ENCODE data around the gene PRAMEF18.
A peak's percentile ranks its signal among the peaks of the same experiment; 100 is the strongest.
"Not testable (repeated sequence)": the region's sequence is repeated elsewhere in the genome, so short reads cannot be mapped to it uniquely, and the experiment has no call there.

Gene PRAMEF18, protein sequence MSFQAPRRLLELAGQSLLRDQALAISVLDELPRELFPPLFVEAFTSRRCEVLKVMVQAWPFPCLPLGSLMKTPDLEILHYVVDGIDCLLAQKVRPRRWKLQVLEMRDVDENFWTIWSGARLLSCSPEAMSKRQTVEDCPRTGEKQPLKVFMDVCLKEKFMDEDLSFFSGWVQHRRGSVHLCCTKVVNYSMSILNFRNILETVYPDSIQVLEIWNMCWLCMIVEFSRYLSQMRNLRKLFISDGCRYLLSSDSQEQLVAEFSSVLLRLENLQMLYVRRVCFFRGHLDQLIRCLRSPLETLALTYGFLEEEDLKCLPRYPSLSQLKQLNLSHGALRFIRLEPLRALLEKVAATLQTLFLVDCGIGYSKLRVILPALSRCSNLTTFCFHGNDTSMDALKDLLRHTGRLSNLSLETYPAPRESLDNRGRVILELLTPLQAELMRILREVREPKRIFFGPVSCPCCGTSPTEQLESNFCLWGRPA

DNA sequence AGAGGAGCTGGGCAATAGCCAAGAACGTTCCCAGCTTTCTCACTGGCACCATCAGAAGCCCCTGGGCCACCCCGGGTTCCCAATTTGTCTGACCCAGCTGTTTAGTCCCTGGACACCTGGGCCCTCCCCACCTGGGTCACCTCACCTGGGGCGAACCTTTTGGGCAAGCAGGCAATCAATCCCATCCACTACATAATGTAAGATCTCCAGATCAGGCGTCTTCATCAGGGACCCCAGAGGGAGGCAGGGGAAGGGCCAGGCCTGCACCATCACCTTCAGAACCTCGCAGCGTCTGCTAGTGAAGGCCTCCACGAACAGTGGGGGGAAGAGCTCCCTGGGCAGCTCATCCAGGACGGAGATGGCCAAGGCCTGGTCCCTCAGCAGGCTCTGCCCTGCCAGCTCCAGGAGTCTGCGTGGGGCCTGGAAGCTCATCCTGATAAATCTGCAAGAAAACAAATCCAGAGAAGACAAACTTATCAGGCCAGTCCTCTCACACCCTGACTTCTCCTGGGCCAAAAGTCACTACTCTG lies at the start of gene PRAMEF18:
Gene PRAMEF18 (minus strand): TSS at position 480 of the 530 bp plus-strand sequence. CDS start 48 bp downstream, at position 432.
- DNase-seq: not testable (repeated sequence)

GRCh38 chr1:13265124-13265523 lies 39.2 kb upstream of the PRAMEF18 start:
- DNase-seq: not testable (repeated sequence)

GRCh38 chr1:13253898-13254297 lies 27.9 kb upstream of the PRAMEF18 start, which contains the start of gene PRAMEF5:
PRAMEF5 (plus strand) TSS chr1:13254198; CDS start chr1:13259269, 5,071 bp downstream.
- DNase-seq: not testable (repeated sequence)

DNA sequence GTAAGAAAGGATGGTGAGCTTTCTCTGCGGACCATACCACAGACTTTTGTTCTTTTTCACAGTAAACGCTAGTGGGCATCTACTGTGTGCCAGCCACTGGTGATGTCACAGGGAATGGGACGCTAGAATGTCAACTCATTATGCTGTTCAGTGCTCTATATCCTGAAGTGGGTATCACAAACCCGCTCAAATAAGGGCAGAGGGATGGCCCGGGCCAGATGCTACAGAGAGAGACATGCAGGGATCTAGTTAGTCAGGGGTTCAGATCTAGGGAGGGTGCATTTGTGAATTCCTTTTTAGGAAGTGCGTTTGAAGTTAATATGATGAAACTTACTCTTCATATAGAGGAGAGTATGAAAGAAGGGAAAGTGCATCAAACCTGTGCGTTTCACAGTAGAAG lies 21.2 kb upstream of the PRAMEF18 start:
- DNase-seq: not testable (repeated sequence)

DNA sequence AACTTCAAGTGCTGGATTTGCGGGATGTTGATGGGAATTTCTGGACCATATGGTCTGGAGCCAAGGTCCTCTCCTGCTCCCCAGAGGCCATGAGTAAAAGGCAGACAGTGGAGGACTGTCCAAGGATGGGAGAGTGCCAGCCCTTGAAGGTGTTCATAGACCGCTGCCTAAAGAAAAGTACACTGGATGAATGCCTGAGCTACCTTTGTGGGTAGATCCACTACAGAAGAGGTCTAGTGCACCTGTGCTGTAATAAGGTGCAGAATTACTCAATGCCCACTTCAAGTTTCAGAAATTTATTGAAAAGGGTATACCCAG lies 20.6 kb upstream of the PRAMEF18 start:
- not testable (repeated sequence) for DNase-seq

GRCh38 chr1:13245841-13246553 lies 20.0 kb upstream of the PRAMEF18 start:
- DNase-seq: not testable (repeated sequence)

DNA sequence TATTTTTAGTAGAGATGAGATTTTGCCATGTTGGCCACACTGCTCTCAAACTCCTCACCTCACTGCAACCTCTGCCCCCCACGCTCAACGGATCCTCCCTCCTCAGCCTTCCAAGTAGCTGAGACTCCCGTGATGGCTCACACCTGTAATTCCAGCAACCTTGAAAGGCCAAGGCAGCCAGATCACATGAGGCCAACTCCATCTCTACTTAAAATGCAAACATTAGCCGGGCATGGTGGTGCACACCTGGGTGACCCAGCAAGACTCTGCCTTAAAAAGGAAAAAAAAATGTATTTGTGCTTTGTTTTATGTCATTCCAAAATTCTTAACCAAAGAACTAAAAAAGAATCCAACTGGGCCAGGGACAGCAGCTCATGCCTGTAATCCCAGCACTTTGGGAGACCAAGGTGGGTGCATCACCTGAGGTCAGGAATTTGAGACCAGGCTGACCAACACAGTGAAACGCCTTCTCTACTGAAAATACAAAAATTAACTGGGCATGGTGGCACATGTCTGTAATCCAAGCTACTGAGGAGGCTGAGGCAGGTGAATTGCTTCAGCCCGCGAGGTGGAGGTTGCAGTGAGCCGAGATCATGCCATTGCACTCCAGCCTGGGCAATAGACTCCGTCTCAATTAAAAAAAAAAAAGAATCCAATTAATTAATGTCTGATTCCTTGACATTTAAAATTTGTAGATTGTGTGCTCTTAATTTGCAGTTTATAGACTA lies 17.7 kb upstream of the PRAMEF18 start:
- DNase-seq: not testable (repeated sequence)

DNA sequence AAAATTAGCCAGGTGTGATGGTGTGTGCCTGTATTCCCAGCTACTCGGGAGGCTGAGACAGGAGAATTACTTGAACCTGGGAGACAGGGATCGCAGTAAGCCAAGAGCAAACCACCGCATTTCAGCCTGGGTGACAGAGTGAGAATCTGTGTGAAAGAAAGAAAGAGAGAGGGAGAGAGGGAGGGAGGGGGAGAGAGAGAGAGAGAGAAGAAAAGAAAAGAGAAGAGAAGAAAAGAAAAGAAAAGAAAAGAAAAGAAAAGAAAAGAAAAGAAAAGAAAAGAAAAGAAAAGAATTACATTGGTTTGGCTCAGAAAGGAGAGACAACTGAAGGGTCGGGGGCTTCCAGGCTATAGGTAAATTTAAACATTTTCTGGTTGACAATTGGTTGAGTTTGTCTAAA lies 13.7 kb upstream of the PRAMEF18 start:
- not testable (repeated sequence) for DNase-seq

GRCh38 chr1:13237572-13237971 lies 11.6 kb upstream of the PRAMEF18 start:
- not testable (repeated sequence) for DNase-seq

- not testable (repeated sequence) for DNase-seq
Measured at GRCh38 chr1:13234057-13234456, 8.1 kb upstream of the PRAMEF18 start.

DNA sequence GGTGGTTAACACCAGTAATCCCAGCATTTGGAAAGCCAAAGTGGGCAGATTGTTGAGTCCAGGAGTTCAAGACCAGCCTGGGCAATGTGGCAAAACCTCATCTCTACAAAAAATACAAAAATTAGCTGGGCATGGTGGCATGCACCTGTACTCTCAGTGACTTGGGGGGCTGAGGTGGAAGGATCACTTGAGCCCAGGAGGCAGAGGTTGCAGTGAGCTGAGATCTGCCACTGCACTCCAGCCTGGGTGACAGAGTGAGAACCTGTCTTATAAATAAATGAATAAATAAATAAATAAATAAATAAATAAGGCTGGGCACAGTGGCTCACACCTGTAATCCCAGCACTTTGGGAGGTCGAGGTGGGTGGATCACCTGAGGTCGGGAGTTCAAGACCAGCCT lies 6.1 kb upstream of the PRAMEF18 start:
- DNase-seq: not testable (repeated sequence)

GRCh38 chr1:13231061-13231750 lies 5.3 kb upstream of the PRAMEF18 start:
- peak; percentile 18 for DNase-seq

GRCh38 chr1:13230601-13231000 lies 4.6 kb upstream of the PRAMEF18 start:
- not testable (repeated sequence) for DNase-seq

- not testable (repeated sequence) for DNase-seq
Measured at GRCh38 chr1:13230096-13230495, 4.1 kb upstream of the PRAMEF18 start.

GRCh38 chr1:13228343-13228781 lies 2.4 kb upstream of the PRAMEF18 start:
- no peak for DNase-seq

- not testable (repeated sequence) for DNase-seq
Measured at GRCh38 chr1:13227271-13228055, 1.5 kb upstream of the PRAMEF18 start.

DNA sequence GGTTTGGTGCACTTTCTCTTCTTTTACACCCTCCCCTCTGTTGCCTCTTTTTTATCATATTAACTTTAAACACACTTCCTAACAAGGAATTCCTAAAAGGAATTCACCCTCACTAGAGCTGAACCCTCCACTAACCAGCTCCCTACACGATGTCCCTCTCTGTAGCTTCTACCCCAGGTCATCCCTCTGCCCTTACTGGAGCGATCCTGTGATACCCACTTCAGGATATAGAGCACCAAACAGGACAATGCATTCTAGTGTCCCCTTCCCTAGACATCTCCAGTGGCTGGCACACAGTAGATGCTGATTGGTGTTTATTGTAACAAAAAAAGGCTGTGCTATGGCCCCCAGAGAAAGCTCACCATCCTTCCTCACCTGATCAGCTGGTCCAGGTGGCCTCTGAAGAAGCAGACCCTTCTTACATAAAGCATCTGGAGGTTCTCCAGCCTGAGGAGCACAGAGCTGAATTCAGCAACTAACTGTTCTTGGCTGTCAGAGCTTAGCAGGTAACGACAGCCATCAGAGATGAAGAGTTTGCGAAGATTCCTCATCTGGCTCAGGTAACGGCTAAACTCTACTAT lies 1.4 kb downstream of the PRAMEF18 start:
- DNase-seq: no peak

GRCh38 chr1:13222788-13223187 lies 3.2 kb downstream of the PRAMEF18 start:
- not testable (repeated sequence) for DNase-seq

DNA sequence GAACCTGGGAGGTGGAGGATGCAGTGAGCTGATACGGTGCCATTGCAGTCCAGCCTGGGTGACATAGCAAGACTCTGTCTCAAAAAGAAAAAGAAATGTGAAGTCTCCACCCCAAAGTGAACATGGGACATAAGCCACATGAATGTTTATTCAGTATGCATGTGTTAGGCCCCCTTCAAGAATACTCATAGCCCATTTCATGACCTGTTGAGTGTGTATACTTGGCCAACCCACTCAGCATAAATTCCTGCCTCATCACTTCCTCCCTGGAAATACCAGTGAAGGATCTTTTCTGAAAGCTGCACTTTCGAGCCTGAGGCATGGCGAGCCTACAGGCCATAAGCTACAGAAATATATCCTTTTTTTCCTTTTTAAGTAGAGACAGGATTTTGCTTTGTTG lies 6.8 kb downstream of the PRAMEF18 start:
- not testable (repeated sequence) for DNase-seq

DNA sequence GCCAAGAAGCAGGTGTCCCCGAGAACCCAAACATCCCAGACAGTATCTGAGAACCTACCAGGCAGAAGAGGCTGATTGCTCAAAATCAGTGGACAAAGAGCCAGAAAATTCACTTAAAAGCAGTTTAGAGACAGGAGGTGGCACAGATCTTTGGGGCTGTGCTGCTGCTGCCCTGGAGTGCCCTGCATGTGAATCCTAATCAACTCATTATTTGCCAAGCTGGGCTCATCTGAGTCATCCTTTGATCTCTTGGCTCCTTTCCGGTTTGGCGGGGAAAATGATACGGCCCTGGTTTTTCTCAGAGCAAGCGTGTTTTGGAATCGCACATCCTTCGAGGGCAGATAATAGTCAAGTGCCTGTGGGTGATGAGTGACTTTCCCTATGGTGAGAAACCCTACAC lies 9.3 kb downstream of the PRAMEF18 start:
- not testable (repeated sequence) for DNase-seq

DNA sequence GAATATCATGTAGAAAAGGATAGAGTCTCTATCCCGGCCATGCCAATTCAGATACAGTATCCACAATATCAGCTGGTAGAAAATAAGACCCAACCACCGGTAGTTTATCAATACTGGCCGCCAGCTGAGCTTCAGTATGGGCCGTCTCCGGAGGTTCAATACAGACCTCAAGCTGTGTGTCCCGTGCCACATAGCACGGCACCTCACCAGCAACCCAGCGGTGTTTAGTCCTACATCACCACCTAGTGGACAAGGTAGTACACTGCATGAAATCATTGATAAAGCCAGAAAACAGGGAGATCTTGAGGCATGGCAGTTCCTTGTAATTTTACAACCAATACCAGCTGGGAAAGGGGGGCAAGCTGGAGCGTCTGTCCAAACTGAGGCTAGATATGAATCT lies 17.2 kb downstream of the PRAMEF18 start:
- DNase-seq: not testable (repeated sequence)

Measured in NCI-H2171 treated with DMSO at 0.1 percent for 48 hours (cell line).